Activated CD4-positive, alpha-beta T cell treated with anti-CD3 and anti-CD28 coated beads, Interleukin-2, Interleukin-4, amounts not matched to agents 100 ng/mL and 50 ng/mL, durations not matched to agents 16 hours and 8 hours (primary cell): ENCODE measurements around the gene VASH1.

Experiments used
- DNase-seq: peaks from one replicate; pipeline ENCODE4 v3.0.0-alpha.2; 2020; ENCODE audit warnings: low spot score

VASH1 gene

DNA sequence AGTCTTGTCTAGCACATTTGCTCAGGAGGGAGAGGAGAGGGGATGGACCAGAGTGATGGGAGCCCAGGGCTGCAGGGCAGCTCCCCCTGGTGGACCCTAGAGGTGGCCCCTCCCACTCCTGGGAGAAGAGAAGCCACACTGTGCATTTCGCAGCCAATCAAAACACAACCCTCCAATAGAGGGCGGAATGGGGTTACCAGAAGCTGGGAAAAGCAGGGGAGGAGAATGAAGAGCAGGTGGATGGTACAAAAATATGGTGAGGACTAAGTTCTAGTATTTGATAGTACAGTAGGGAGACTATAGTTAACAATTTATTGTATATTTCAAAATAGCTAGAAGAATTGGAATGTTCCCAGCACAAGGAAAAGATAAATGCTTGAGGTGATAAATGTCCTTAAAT is 23.6 kb downstream of the VASH1 start:
- peak; percentile 42 for DNase-seq

DNA sequence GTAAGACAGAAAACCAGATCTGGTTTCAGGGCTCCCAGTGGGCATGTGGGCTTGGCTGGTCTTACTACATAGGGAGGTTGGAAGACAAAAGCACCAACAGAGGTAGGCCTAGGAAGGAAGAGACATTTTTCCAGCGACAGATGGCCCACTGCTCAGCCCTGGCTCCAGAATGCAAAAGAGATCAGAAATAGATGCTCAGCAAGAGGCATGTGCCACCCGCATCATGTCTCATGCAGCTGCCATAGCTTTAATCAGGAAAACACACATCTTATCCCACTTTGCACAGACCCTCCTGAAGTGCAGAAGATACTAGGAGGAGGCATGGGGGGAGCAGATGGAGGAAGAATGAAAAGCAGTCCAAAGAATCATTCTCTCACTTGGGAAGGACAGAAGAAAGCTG is 25.3 kb downstream of the VASH1 start:
- DNase-seq, result no peak

DNA sequence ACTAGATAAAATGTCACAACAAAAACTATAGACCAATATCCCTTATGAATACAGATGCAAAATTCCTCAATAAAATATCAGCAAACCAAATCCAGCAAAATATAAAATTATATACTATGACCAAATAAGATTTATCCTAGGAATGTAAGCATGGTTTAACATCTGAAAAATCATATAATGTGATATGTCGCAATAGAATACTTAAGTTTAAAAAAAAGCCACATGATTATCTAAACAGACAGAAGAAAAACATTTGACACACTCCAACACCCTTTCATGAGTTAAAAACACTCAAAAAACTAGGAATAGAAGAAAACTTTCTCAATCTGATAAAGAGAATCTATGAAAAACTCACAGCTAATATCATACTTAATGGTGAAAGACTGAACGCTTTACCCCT is 31.2 kb downstream of the VASH1 start:
- DNase-seq, result no peak

DNA sequence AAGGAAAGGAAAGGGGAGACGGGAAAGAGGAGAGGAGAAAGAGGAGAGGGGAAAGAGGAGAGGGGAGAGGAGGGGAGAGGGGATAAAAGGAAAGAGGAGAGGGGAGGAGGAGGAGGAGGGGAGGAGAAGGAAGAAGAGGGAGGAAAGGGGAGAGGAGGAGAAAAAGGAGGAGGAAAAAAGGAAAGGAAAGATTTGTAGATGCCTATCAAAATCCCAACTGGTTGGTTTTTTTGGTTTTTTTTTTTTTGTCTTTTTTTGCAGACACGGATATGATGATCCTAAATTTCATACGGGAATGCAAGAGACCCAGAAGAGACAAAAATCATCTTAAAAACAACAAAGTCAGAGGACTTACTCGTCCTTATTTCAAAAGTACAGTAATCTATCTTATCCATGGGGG is 32.1 kb downstream of the VASH1 start:
- DNase-seq, result no peak

DNA sequence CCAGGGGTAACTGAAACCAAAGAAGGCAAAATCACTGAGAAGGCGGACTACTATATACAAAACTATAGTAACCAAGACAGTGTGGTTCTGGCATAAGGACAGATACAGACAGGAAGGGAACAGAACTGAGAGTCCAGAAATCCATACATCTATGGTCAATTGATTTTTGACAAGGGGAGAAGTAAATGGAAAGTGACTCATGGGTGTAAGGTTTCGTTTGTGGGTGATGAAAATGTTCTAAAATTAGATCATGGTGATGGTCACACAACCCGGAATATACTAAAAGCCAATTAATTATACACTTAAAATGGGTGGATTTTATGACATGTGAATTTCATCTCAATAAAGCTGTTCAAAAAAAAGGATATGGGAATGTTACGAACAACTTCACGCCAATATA is 32.7 kb downstream of the VASH1 start:
- no peak for DNase-seq

DNA sequence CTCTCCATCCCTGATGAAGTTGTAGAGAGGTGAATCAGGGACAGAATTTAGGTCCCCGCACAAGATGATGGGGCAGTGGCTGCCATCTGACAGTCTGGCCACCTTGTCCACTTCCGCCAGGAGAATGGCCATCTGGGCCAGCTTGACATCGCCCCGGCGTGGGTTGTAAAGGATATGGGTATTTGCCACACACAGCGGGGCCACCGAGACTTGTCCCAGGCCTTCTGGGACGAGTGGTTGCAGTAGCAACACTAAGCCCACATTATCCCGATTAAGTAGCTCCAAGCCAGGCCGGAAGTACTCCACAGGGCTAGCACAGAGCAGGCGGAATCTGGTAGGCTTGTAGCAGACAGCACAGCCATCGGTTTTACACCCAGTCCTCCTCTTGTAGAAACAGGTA is 45.2 kb downstream of the VASH1 start:
- no peak for DNase-seq

DNA sequence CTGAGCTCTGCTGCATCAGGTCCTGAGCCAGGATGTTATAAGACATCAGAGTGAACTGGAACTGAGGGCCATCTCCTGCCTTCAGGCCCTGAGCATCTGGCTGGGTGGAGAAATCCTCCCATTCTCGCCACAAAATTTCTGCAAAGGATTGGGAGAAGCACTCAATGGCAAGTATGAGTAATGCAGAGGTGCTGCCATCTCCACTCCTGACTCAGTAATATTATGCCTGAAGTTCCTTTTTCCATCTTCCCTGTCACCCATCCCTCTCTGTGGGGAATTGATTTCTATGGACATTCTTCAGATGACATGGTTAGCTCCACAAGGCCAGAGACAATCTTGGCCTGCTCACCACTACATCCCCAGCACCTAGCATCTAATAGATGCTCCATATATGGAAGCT is 46.7 kb downstream of the VASH1 start:
- no peak for DNase-seq

DNA sequence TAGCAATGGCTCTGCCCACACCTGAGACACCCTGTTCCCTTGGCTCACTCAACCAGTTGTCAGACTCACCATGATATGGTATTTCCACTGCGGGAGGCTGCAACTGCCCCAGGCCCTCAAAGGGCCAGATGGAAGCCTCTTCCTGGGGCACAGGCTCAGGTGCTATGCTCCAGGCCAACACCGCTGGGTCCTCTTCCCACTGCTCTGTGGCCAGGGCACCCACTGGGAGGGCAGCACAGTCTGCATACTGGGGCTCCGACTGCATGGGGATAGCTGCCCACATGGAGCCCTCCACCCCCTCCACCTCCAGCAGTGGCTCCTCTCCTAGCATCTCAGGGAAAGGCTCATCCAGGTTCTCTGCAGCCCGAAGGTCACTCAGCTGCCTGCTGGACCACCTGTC is 47.7 kb downstream of the VASH1 start:
- no peak for DNase-seq

DNA sequence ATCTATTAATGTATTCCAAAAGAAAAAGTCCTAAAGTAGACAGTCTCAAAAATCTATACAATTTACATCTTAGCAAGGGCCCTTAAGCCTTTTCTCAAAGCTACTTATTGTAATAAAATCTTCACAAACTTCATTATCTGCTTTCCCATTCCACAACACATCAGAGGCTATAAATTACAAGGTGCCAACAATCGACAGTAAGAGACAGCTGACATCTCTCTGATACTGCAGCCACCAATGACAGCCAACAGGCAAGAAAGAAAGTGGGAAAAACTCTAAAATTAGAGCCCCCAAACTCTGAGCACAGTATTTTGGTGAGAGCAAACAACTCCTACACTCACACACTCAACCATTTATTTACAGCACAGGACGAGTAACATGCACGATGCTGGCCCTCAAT is 49.3 kb downstream of the VASH1 start:
- no peak for DNase-seq

DNA sequence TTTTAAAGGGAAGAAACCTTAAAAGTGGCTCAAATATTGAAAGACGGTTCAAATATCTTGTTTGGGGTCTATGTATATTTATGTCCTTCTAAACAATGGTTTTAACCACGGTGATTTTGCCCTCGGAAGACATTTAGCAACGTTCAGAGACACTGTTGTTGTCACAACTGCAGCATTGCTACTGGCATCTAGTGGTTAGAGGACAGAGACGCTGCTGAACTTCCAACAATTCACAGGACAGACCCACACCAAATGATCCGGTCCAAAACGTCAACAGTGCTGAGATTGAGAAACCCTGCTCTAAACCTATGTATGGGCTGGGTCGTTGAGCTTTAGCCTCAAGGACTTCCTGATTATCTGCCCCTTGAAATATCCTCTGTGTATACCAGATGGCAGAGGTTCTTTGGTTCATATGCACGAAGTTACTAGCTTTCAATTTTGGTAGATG is 49.7 kb downstream of the VASH1 start:
- DNase-seq, result peak; percentile 35

DNA sequence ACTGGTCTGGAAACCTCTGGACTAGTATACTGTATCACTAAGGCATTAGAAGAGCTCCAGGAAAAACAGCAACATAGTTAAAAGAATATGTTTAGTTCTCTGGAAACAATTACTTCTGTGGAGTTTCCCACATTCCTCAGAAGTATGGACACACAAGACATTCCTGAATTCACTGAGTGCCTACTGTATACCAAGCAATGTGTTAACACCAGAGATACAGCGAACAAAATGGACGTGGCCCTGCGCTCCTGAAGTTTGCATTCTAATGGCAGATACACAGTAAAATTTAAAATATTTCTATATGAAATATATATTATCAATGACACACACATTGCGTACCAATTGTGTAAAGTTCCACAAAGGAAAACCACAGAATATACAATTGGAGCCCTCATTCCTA is 50.3 kb downstream of the VASH1 start:
- no peak for DNase-seq

DNA sequence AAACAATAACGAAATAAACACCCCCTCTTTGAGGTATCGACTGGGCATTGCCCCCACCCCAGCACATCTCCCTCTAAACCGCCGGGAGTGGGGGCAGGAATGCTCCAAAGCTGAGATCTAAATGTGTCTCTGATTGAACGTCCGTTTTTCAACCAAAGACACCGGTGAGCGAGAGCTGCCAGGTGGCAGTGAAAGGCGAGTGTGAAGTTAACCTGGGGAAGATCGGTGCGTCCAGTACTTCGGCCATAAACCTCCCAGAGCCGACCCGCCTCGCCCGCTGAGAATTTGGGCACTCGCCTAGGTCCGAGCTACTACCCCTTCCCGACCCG is 50.8 kb downstream of the VASH1 start:
- DNase-seq, result no peak

DNA sequence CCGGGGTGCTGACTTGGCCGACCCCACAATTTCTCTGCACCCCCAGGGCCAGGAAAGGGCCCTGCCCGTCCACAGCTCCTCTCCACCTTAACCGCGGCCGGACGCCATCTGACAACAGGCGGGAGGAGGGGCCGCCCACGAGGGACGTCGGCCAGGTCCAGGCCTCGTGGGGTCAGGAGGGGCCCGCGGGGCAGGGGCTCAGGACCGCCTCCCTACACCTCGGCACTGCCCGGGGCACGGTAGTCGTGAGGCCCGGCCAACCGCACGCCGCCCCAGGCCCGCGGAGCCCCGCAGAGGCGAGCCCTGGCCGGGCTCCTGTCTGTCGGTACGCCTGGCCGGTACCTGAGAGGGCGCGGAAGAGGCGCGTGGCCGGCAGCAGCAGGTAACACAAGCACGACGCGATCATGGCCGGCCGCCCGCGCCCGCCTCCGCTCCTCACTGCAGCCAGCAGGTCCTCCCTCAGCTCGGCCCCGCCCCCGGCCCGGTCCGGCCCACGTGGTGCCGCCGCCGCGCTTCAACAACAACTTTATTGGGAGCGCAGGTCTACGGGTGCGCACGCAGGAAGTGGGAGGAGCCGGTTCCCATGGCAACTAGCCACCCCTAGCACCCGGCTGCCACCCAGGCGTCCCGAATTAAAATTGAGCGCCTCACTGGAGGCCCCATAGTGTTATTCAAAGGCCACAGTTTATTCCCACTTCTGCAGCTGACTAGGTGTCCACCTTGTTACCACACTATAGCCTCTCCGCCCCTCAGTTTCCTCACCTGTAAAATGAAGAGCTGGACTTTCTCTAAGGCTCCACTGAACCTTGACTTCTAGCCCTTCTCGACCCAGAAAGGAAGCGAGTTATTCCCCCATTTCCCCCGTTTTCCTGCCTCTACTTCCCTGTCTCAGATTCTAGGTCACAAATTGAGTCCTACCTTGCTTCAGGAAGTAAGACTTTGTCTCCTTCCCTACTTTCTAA is 51.4 kb downstream of the VASH1 start, which contains the start of gene ANGEL1:
Gene ANGEL1 (minus strand): TSS at position 461 of the 962 bp plus-strand sequence. CDS start 55 bp downstream, at position 406.
- peak; percentile 95 for DNase-seq

DNA sequence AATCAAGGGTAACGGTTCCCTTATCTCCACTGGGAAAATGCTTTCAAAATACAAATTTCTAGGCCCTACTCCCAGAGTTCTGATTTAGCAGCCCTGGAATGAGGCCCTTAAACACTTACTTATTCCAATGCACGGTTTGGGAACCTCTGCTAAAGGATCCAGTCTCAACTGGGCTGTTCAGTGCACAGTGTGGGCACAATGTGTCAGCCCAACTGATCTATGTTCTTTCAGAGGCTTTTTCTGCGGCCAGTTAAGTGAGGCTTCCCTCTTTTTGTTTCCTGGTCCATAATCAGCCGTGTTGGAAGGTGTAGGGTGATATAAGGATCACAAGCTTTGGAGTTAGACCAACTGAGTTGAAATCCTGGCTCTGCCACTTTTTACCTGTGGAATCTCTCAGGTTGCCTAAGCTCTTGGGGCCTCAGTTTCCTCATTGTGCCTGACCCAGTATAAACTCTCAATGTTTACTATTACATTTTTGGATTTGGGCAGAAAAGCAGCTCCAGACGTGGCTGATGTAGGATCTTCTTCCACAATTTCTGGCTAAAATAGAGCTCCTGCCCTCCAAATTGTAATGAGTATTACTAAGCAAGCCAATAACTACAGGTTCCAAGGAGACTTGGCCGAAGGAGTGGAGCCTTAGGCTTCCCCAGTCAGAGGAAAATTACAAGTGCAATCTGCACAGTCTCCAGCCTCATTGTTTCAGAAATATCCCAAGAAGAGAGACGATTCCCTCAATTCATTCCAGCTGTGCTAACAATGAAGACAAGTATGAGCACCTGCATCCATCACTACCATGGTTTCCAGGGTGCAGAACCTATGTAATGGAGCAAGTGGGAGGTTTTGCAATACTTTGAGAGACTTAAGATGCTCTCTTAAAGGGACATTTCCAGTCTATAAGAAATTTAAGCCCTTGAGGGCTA is 53.7 kb downstream of the VASH1 start:
- no peak for DNase-seq

DNA sequence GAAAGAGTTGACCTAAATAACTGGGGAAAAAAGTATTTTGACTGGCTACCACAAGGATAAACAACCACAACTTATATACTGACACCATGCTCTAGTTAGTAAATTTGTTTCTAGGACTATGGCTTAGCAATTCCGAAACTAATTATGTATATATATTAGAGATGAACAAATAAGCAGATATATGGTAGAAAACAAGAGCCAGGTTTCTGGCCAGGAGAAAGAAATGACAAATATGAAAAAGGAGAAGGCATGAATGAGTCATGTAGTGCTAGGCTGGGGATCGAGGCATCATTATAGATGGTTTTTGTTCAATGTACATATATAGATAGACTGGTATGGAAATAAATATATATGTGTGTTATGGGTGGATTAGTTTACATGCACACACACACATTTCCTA is 59.4 kb downstream of the VASH1 start:
- DNase-seq, result no peak

DNA sequence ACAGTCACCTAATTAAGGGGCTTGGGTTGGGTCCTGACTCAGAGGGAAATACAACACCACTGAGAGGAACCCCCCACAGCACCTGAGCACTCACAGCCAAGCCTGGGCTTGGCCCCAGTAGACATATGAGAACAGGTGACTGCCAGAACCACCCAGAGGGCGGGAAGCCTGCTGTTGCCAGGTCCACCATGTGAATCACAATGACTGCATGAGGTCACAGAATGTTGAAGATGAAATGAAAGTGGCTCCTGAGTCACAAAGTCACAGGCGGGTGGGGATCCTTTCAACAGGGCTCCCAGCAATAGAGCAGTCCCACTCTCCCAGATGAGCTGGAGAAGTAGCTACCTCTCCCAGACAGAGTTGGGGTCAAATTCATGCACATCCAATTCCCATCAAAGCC is 64.9 kb downstream of the VASH1 start, which contains the start of gene LRRC74A:
Gene LRRC74A (plus strand): TSS at position 287 of the 400 bp plus-strand sequence. CDS start 290 bp downstream, outside the sequence.
- DNase-seq, result no peak

DNA sequence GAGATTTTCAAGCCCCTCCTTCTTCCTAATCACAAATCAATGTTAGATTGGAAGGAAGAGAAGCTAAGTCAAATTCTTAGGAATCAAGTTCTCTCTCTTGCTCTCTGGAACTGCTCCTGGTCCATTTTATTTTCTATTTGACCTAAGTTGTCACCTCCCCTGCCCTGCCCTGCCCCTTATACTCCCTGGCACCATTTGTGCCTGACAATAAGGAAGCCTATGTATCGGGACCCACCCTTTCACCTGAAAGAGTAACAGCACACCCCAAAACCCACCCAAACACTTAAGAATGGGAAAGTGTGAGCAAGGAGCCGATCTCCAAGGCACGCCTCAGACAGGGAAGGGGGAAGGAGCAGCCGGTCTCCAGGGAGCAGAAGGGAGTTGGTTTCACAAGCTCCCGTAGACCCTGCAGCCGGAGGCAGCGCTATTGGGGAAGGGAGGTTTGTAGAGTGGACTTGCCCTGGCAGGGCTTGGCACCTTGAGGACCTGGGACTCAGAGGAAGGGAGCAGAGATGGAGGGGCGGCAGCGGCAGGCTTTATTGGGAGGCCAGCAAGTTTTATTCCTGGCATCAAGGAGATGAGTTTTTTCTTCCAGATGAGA is 66.5 kb downstream of the VASH1 start:
- DNase-seq, result no peak

DNA sequence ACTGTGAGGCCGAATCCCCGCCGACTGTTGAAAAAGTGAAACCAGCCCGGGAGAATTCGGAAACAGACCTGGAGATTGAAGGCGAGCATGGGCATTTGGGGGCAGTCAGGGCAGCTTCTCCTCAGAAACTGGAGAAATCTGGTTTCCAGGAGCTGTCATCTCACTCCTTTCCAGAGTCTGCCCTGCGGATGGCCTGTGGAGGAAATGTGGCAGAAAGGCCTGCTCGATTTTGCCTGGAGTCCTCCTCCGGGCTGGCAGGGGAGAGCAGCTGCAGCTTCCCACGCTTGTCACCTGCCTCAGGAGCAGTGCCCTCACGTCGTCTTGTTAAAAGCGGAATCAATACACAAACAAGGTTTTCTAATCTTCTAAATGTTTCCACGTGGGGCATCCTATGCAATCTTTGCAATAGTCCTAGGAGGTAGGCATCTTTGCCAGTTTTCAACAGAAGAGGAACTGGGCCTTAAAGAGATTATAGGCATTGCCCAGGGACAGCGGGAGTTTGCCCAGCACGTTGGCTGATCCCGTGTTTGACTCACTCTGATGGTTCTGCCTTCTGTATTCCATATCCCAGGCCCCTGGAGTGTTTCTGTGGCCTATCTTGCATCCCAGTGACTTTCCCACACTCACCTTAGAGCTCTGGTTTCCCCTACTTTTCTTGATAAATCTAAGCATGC is 67.2 kb downstream of the VASH1 start:
- DNase-seq, result no peak

DNA sequence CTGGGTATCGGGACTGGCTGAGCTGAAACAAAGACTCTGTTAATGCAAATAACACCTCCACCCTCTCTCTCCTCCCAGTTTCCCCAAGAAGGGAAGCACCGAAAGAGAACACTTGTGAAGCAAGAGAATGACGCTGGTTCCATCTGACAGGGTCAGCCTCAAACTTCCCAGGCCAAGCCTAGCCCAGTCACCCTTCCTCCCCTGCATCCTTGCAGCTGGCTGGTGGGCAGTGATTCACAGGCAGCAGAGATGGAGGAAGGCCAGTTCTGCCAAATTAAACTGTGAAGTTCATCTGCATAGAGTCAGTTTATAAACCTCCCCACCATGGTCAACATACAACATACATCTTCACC is 67.7 kb downstream of the VASH1 start:
- no peak for DNase-seq

DNA sequence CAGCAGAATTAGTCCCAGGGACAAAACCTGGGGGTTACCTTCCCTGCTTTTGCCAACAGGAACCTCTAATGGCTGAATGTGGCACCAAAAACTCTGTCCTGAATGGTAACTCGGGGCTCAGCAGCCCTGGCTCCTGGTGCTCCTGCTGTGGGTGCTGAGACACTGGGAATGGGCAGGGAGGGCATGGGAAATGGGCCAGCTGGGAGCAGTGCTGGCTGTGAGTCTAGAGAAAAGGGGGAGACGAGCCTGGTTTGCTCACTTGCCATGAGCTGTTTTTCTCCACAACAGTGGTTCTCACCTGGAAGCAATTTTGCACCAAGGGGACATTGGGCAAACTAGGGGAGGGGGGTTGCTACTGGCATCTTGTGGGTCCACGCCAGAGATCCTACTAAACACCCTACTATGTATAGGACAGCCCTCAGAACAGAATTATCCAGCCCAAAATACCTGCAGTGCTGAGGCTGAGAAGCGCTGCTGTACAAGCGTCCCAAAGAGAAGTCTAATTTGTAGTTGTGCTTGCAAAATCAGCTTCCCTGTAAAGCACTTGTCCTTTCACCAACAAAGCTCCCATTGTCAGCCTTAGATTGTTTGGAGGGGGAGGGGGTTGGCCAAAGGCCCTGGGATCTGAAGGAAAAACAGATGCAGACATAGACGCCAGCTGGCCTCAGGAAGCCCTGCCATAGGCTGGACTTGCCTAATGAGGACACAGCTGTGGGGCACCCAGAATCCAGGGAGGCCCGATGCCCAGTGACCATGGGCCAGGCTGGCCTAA is 68.6 kb downstream of the VASH1 start:
- no peak for DNase-seq

DNA sequence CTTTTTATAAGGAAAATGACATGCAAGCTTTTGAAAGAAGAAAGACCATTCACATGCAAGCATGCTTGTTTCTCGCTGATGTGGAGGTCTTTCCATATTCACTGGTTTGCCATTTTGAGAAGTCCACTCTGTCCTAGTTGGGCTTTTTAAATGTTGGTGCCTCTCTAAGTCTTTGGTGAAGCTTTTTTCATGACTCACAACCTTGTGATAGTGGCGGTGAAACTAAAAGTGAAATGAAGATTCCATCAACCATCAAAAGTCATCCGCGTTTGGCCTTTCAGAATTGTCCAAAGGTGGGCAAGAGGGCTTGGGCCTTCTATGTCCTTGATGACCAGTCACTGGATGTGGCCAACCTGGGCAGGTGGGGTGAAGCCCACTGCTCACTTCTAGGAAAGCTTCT is 69.3 kb downstream of the VASH1 start:
- no peak for DNase-seq
